A549 (cell line): ENCODE measurements around the gene LRRC47. TPM values are rescaled to one million over a fixed set of nuclear protein-coding genes. Genes with fewer than 3 reads are reported as not detected.
A peak's percentile ranks its signal among the peaks of the same experiment; 100 is the strongest.
"Not testable (repeated sequence)": the region's sequence is repeated elsewhere in the genome, so short reads cannot be mapped to it uniquely, and the experiment has no call there.

Experiments
- ATAC-seq, 2 experiments: fragments of 200-7000 bp in 1 of 2; fragments of >200 bp in 1 of 2; cut with Nextera tagmentation in 1 of 2; cut with Tn5 transposase in 1 of 2; 3 replicates each; pipeline versions ENCODE4 v1.8.0 to v1.9.1; 2018 to 2020; ENCODE audit warnings: mild to moderate bottlenecking in 1 of 2, moderate library complexity in 1 of 2
- CTCF ChIA-PET: fragments of 300-600 bp; sonication (Branson Sonifier 250); formaldehyde crosslinking; extraction: SDS; loops from one replicate; lab custom pipeline; 2021; ENCODE audit warnings: antibody characterized with exemption, inconsistent platforms; lab: Yijun Ruan, JAX
- POLR2A ChIA-PET: fragments of 350-600 bp; formaldehyde crosslinking; extraction: SDS; loops from one replicate; lab custom pipeline; 2021; ENCODE audit warnings: antibody characterized with exemption, inconsistent platforms; lab: Yijun Ruan, JAX
- DNase-seq, 2 experiments: peaks; one replicate each; pipeline versions ENCODE4 v3.0.0 to v3.0.0-alpha.2; 2011 to 2016; ENCODE audit warnings: low read depth in 1 of 2, low spot score in 1 of 2
- FAIRE-seq: peaks from 2 replicates; lab custom pipeline; 2011; peaks lifted over from hg19 to GRCh38; lab: Jason Lieb, UNC
- H3K27ac ChIP-seq, 2 experiments: fragments of >200 bp; sonication (Bioruptor Twin); formaldehyde crosslinking; 3 replicates each; pipeline ENCODE4 v1.5.1; 2016 to 2017
- H3K4me1 ChIP-seq: fragments of >200 bp; sonication (Bioruptor Twin); formaldehyde crosslinking; 3 replicates; pipeline ENCODE4 v1.6.1; 2016
- H3K4me2 ChIP-seq: fragments of >200 bp; sonication (Bioruptor Twin); formaldehyde crosslinking; 3 replicates; pipeline ENCODE4 v1.6.1; 2016
- H3K4me3 ChIP-seq: fragments of >200 bp; sonication (Bioruptor Twin); formaldehyde crosslinking; 3 replicates; pipeline ENCODE4 v1.5.1; 2016
- H3K9me3 ChIP-seq: fragments of >200 bp; sonication (Bioruptor Twin); formaldehyde crosslinking; 3 replicates; pipeline ENCODE4 v1.6.1; 2016
- CBX2 ChIP-seq: fragments of 200-600 bp; sonication (generic); IDR thresholded peaks from 2 replicates; pipeline ENCODE4 v1.6.1; 2016; ENCODE audit warnings: low read depth, mild to moderate bottlenecking, borderline replicate concordance
- CBX8 ChIP-seq: fragments of 200-600 bp; sonication (generic); IDR thresholded peaks from 2 replicates; pipeline ENCODE4 v1.6.1; 2016
- CEBPB ChIP-seq, 2 experiments: fragments of >200 bp in 1 of 2; sonication (Bioruptor Twin) in 1 of 2; formaldehyde crosslinking in 1 of 2; IDR thresholded peaks; 2 replicates each; pipeline ENCODE4 v1.6.1; 2012 to 2016
- CHD4 ChIP-seq: fragments of 200-600 bp; sonication (generic); IDR thresholded peaks from 2 replicates; pipeline ENCODE4 v1.6.1; 2016; ENCODE audit warnings: antibody characterized with exemption, mild to moderate bottlenecking, borderline replicate concordance
- EHF ChIP-seq: fragments of 250-450 bp; sonication (Bioruptor Pico); IDR thresholded peaks from 2 replicates; pipeline ENCODE4 v1.5.0; 2020; ENCODE audit warnings: mild to moderate bottlenecking
- EHMT2 ChIP-seq: fragments of 200-600 bp; sonication (generic); IDR thresholded peaks from 2 replicates; pipeline ENCODE4 v1.6.1; 2016; ENCODE audit warnings: antibody characterized with exemption, low read depth, mild to moderate bottlenecking, moderate library complexity
- EP300 ChIP-seq, 2 experiments: fragments of >200 bp; sonication (Bioruptor Twin); formaldehyde crosslinking; IDR thresholded peaks; 2 replicates in 1 of 2; 3 replicates in 1 of 2; pipeline ENCODE4 v1.6.1; 2016 to 2017
- ESRRA ChIP-seq: fragments of 150-350 bp; IDR thresholded peaks from 2 replicates; pipeline ENCODE4 v1.6.1; 2014; ENCODE audit warnings: mild to moderate bottlenecking, low read length, borderline replicate concordance
- FOSB ChIP-seq: fragments of 250-450 bp; sonication (Bioruptor Pico); IDR thresholded peaks from 2 replicates; pipeline ENCODE4 v1.5.0; 2020; ENCODE audit warnings: mild to moderate bottlenecking, moderate library complexity
- FOSL2 ChIP-seq, 2 experiments: fragments of 450-650 bp in 1 of 2; fragments of >200 bp in 1 of 2; sonication (Bioruptor Twin) in 1 of 2; formaldehyde crosslinking; IDR thresholded peaks; 2 replicates each; pipeline versions ENCODE4 v1.5.0 to v1.6.1; 2016 to 2020; ENCODE audit warnings: mild to moderate bottlenecking in 1 of 2, moderate library complexity in 1 of 2
- FOXS1 ChIP-seq: fragments of 250-450 bp; sonication (Bioruptor Pico); IDR thresholded peaks from 2 replicates; pipeline ENCODE4 v1.5.0; 2020; ENCODE audit warnings: mild to moderate bottlenecking, moderate library complexity
- GATA3 ChIP-seq: IDR thresholded peaks from 2 replicates; pipeline ENCODE4 v1.6.1; 2012; ENCODE audit warnings: borderline replicate concordance
- KDM5A ChIP-seq: fragments of 200-600 bp; sonication (generic); IDR thresholded peaks from 2 replicates; pipeline ENCODE4 v1.6.1; 2016; ENCODE audit warnings: antibody characterized with exemption, mild to moderate bottlenecking
- MAZ ChIP-seq: fragments of 150-350 bp; IDR thresholded peaks from 2 replicates; pipeline ENCODE4 v1.6.1; 2014; ENCODE audit warnings: antibody characterized with exemption, low read depth, low read length, borderline replicate concordance
- NPAS2 ChIP-seq: fragments of 250-450 bp; sonication (Bioruptor Pico); IDR thresholded peaks from 2 replicates; pipeline ENCODE4 v1.8.0; 2022; ENCODE audit warnings: mild to moderate bottlenecking, moderate library complexity, borderline replicate concordance
- NR3C1 ChIP-seq: fragments of >200 bp; sonication (Bioruptor Twin); formaldehyde crosslinking; IDR thresholded peaks from 3 replicates; pipeline ENCODE4 v1.6.1; 2017
- PBX3 ChIP-seq: IDR thresholded peaks from 2 replicates; pipeline ENCODE4 v1.6.1; 2012
- PHF8 ChIP-seq: fragments of 200-600 bp; sonication (generic); IDR thresholded peaks from 2 replicates; pipeline ENCODE4 v1.6.1; 2016; ENCODE audit warnings: low read depth, mild to moderate bottlenecking, antibody characterized with exemption, moderate library complexity, borderline replicate concordance
- POLR2AphosphoS2 ChIP-seq: conservative IDR thresholded peaks from 2 replicates; pipeline ENCODE4 v1.6.1; 2012; ENCODE audit warnings: low read length, improper control_type of control experiment, inconsistent platforms
- RAD21 ChIP-seq, 2 experiments: fragments of >200 bp in 1 of 2; sonication (Bioruptor Twin) in 1 of 2; formaldehyde crosslinking in 1 of 2; IDR thresholded peaks in 1 of 2; conservative IDR thresholded peaks in 1 of 2; 2 replicates in 1 of 2; 3 replicates in 1 of 2; pipeline ENCODE4 v1.6.1; 2012 to 2018; ENCODE audit warnings: inconsistent platforms in 1 of 2
- RARB ChIP-seq: fragments of 250-450 bp; sonication (Bioruptor Pico); IDR thresholded peaks from 2 replicates; pipeline ENCODE4 v1.8.0; 2021; ENCODE audit warnings: mild to moderate bottlenecking, moderate library complexity
- RFX5 ChIP-seq: fragments of 450-650 bp; IDR thresholded peaks from 2 replicates; pipeline ENCODE4 v1.7.1; 2014; ENCODE audit warnings: antibody characterized with exemption, mild to moderate bottlenecking, moderate library complexity
- RNF2 ChIP-seq: fragments of 200-600 bp; sonication (generic); IDR thresholded peaks from 2 replicates; pipeline ENCODE4 v1.6.1; 2016; ENCODE audit warnings: low read depth, mild to moderate bottlenecking, antibody characterized with exemption, moderate library complexity, borderline replicate concordance
- TP53 ChIP-seq: fragments of 250-450 bp; sonication (Bioruptor Pico); IDR thresholded peaks from 2 replicates; pipeline ENCODE4 v1.5.0; 2021; ENCODE audit warnings: mild to moderate bottlenecking, moderate library complexity
- ZFP36 ChIP-seq: fragments of 450-650 bp; IDR thresholded peaks from 2 replicates; pipeline ENCODE4 v1.6.1; 2014; ENCODE audit warnings: borderline replicate concordance; ENCODE audit not compliant: partially characterized antibody
- ZSCAN20 ChIP-seq: fragments of 250-450 bp; sonication (Bioruptor Pico); IDR thresholded peaks from 2 replicates; pipeline ENCODE4 v1.8.0; 2022; ENCODE audit warnings: mild to moderate bottlenecking, moderate library complexity
- WGBS: methylation state at CpG from one replicate; pipeline ENCODE4 v1.1.6; 2017; ENCODE audit errors: missing lambda C conversion rate; 5-methylcytosine and 5-hydroxymethylcytosine counted together
- polyA plus RNA-seq, 4 experiments: library from polyadenylated mRNA; depleted of rRNA in 3 of 4; stranded (reverse); fragments of >200 nt; fragmentation: RNase III in 1 of 4; extraction: RNeasy Plus Mini Kit Qiagen cat#74134 plus additional on column Dnase treatment in 1 of 4; gene quantifications; 2 replicates in 3 of 4; 3 replicates in 1 of 4; pipeline ENCODE4 v1.2.3, GENCODE V29; 2011 to 2017
- TF ChIP-seq, protein P1 (sequence below): fragments of 200-600 bp; sonication (generic); IDR thresholded peaks from 2 replicates; pipeline ENCODE4 v1.6.1; 2016; ENCODE audit warnings: antibody characterized with exemption, mild to moderate bottlenecking, moderate library complexity
- TF ChIP-seq, protein P2 (sequence below): fragments of >200 bp; sonication (Bioruptor Twin); formaldehyde crosslinking; IDR thresholded peaks from 3 replicates; pipeline ENCODE4 v1.5.1; 2016

The LRRC47 gene
- polyA plus RNA-seq, 2 of the 4 experiments (the other 2 are of a cell fraction) = 28.5 to 41.6 TPM

DNA sequence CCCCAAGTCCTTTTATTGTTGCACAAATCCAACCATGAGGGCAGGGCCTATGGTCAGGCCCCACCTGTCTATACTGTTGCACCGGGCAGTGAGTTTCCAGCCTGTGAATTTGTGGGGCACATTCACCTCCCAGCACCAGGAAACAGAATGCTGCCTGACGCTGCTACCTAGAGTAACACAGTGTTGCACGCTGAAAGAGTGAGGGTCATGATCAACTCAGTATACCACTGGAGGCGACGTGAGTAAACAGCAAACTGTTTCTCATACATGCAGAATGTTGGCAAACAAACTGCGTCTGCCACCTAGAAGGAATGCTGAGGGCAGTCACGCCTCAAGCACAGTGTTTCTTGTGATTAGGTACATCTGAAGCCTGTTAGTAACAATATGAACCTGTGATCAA is 13.4 kb upstream of the LRRC47 start:
- Histone ChIP-seq H3K4me1 (0 out of 3 replicates have a peak, but pooled peaks cover 3% of the 10 kb centered on the region), H3K4me2 (no peak overlapping the region), H3K27ac (no peak overlapping the region), H3K9me3 (no peaks in the 10 kb centered on the region), H3K4me3 (no peak overlapping the region)
- ATAC-seq (peak; percentile 58 to 74; a peak in 5 of 6 replicates), DNase-seq (peak in 1 of 2 experiments; percentile 33), FAIRE-seq (no peak)
- ChIA-PET POLR2A (no interaction called here), CTCF (no interaction called here)
- WGBS = 24% methylated on average over 3 of the region's 7 CpGs
- no peak for TF ChIP-seq PHF8
- TF ChIP-seq RARB (CRISPR knock-in tag) = no peak
- TF ChIP-seq, protein P1, sequence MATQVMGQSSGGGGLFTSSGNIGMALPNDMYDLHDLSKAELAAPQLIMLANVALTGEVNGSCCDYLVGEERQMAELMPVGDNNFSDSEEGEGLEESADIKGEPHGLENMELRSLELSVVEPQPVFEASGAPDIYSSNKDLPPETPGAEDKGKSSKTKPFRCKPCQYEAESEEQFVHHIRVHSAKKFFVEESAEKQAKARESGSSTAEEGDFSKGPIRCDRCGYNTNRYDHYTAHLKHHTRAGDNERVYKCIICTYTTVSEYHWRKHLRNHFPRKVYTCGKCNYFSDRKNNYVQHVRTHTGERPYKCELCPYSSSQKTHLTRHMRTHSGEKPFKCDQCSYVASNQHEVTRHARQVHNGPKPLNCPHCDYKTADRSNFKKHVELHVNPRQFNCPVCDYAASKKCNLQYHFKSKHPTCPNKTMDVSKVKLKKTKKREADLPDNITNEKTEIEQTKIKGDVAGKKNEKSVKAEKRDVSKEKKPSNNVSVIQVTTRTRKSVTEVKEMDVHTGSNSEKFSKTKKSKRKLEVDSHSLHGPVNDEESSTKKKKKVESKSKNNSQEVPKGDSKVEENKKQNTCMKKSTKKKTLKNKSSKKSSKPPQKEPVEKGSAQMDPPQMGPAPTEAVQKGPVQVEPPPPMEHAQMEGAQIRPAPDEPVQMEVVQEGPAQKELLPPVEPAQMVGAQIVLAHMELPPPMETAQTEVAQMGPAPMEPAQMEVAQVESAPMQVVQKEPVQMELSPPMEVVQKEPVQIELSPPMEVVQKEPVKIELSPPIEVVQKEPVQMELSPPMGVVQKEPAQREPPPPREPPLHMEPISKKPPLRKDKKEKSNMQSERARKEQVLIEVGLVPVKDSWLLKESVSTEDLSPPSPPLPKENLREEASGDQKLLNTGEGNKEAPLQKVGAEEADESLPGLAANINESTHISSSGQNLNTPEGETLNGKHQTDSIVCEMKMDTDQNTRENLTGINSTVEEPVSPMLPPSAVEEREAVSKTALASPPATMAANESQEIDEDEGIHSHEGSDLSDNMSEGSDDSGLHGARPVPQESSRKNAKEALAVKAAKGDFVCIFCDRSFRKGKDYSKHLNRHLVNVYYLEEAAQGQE = no peak
- no peak for TF ChIP-seq FOSL2 (IDR thresholded peaks at IDR 0.05)
- no peak for TF ChIP-seq FOSL2 (CRISPR knock-in tag; IDR thresholded peaks at IDR 0.05)
- no peak for TF ChIP-seq ESRRA
- TF ChIP-seq CHD4 = no peak
- TF ChIP-seq GATA3 = no peak
- no peak for TF ChIP-seq TP53 (CRISPR knock-in tag)
- no peak for TF ChIP-seq KDM5A
- TF ChIP-seq RAD21 (conservative IDR thresholded peaks at IDR 0.05 in 1 of 2, IDR thresholded peaks at IDR 0.05 in 1 of 2) = no peak
- no peak for TF ChIP-seq FOXS1 (CRISPR knock-in tag)

- Histone ChIP-seq H3K27ac (no peak overlapping the region), H3K4me1 (0 out of 3 replicates have a peak, but pooled peaks cover 3% of the 10 kb centered on the region), H3K4me3 (no peak overlapping the region), H3K9me3 (no peaks in the 10 kb centered on the region), H3K4me2 (no peak overlapping the region)
- POLR2A ChIA-PET = no interaction called here
- no peak for FAIRE-seq
- TF ChIP-seq EP300 (IDR thresholded peaks at IDR 0.05) = no peak
- no peak for DNase-seq
- ATAC-seq = no peak
- CTCF ChIA-PET = no interaction called here
- WGBS = 65% methylated on average over 4 of the region's 5 CpGs
These were observed 11.5 kb upstream of the LRRC47 start for GRCh38 chr1:3807769-3808168.

DNA sequence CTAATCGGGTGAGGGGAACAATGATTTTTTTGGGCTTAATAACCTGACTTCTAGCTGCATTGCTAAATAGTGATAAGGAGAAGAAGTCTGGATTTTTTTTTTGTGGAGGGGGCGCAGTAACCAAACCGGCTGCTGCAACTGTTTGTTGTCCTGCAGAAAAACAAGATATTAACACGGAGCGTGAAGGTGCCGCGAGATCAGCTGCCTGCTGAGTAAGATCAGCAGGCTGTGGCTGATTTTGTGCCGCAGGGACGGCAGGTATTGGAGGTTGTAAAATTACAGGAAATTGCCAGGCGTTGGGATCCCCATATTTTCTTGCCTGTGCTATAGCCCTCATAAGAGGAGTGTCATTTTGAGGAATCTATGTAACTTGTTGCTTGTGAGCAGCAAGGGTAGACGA is 8.7 kb upstream of the LRRC47 start:
- FAIRE-seq = no peak

DNA sequence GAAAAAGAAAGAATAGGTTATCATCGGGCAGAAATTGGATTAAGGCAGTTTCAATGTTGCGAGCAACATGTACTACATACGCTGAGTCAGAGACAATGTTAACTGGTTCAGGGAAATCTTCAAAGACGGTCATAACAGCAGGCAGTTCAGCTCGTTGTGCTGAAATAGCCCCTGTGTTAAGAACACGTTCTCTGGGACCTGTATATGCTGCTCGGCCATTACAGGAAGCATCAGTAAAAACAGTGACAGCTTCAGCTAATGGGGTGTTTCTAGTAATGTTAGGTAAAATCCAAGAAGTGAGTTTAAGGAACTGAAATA is 8.3 kb upstream of the LRRC47 start:
- ATAC-seq, H3K4me1 ChIP-seq, H3K27ac ChIP-seq, POLR2A ChIA-PET, DNase-seq, FAIRE-seq, H3K4me2 ChIP-seq, H3K9me3 ChIP-seq, H3K4me3 ChIP-seq: not testable (repeated sequence)
- CTCF ChIA-PET = interaction anchor here (1.2 kb wide), 1 partner anchor 29 kb away, joined by 4 read pairs; no protein-coding TSS in a partner anchor
- WGBS = 53% methylated on average over 7 of the region's 7 CpGs

More for the DNA sequence above, 8.7 kb upstream of the LRRC47 start:
- H3K4me1 ChIP-seq = 0 out of 3 replicates have a peak, but pooled peaks cover 3% of the 10 kb centered on the region
- no peaks in the 10 kb centered on the region for H3K9me3 ChIP-seq
- ChIA-PET CTCF (no interaction called here), POLR2A (no interaction called here)
- H3K4me3 ChIP-seq = no peak overlapping the region
- H3K27ac ChIP-seq = no peak overlapping the region
- DNase-seq (no peak), ATAC-seq (no peak)
- TF ChIP-seq EHMT2 (no peak), RNF2 (no peak), NPAS2 (no peak), POLR2AphosphoS2 (no peak), RFX5 (no peak), NR3C1 (no peak), CHD4 (no peak), PBX3 (no peak), CBX2 (no peak), RAD21 (conservative IDR thresholded peaks at IDR 0.05 in 1 of 2, IDR thresholded peaks at IDR 0.05 in 1 of 2) (no peak), MAZ (no peak), CBX8 (no peak), EHF (CRISPR knock-in tag) (no peak), ZFP36 (no peak), FOSB (CRISPR knock-in tag) (no peak), GATA3 (no peak), CEBPB (IDR thresholded peaks at IDR 0.05) (no peak), ZSCAN20 (CRISPR knock-in tag) (no peak), KDM5A (no peak)
- TF ChIP-seq, protein P2, sequence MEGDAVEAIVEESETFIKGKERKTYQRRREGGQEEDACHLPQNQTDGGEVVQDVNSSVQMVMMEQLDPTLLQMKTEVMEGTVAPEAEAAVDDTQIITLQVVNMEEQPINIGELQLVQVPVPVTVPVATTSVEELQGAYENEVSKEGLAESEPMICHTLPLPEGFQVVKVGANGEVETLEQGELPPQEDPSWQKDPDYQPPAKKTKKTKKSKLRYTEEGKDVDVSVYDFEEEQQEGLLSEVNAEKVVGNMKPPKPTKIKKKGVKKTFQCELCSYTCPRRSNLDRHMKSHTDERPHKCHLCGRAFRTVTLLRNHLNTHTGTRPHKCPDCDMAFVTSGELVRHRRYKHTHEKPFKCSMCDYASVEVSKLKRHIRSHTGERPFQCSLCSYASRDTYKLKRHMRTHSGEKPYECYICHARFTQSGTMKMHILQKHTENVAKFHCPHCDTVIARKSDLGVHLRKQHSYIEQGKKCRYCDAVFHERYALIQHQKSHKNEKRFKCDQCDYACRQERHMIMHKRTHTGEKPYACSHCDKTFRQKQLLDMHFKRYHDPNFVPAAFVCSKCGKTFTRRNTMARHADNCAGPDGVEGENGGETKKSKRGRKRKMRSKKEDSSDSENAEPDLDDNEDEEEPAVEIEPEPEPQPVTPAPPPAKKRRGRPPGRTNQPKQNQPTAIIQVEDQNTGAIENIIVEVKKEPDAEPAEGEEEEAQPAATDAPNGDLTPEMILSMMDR = no peak
- WGBS = 84% methylated on average over 11 of the region's 11 CpGs
- no peak overlapping the region for H3K4me2 ChIP-seq
